Small intestine (tissue), 7 donors: Measurements from ENCODE around the gene RAB9B. TPM values are rescaled to one million over a fixed set of nuclear protein-coding genes. Genes with fewer than 3 reads are reported as not detected.
A peak's percentile ranks its signal among the peaks of the same experiment; 100 is the strongest.

ENCODE experiments used
- DNase-seq, 2 donors: peaks; one replicate each; pipeline versions ENCODE4 v3.0.0 to v3.0.0-alpha.2; 2013
- FAIRE-seq: peaks from 2 replicates; lab custom pipeline; 2012; peaks lifted over from hg19 to GRCh38; lab: Jason Lieb, UNC
- H3K27ac ChIP-seq, 3 donors: one replicate each; pipeline ENCODE4 v1.5.1; 2013; ENCODE audit warnings: low read length in 2 of 3, mild to moderate bottlenecking in 2 of 3, control low read depth in 1 of 3, inconsistent platforms in 1 of 3, low read depth in 1 of 3, moderate library complexity in 1 of 3
- H3K27me3 ChIP-seq, 3 donors: one replicate each; pipeline ENCODE4 v1.6.1; 2013; ENCODE audit warnings: low read length in 3 of 3, inconsistent platforms in 1 of 3; ENCODE audit not compliant: control insufficient read depth in 3 of 3, insufficient read depth in 3 of 3
- H3K36me3 ChIP-seq, 3 donors: one replicate each; pipeline ENCODE4 v1.6.1; 2013; ENCODE audit warnings: low read length in 3 of 3, inconsistent platforms in 1 of 3, low read depth in 1 of 3, mild to moderate bottlenecking in 1 of 3, moderate library complexity in 1 of 3; ENCODE audit not compliant: control insufficient read depth in 3 of 3, insufficient read depth in 2 of 3
- H3K4me1 ChIP-seq, 3 donors: one replicate each; pipeline ENCODE4 v1.6.1; 2013; ENCODE audit warnings: low read length in 2 of 3, inconsistent platforms in 1 of 3, low read depth in 1 of 3, mild to moderate bottlenecking in 1 of 3, moderate library complexity in 1 of 3; ENCODE audit not compliant: control insufficient read depth in 3 of 3, insufficient read depth in 2 of 3
- H3K4me3 ChIP-seq, 3 donors: one replicate each; pipeline ENCODE4 v1.5.1; 2013; ENCODE audit warnings: low read length in 3 of 3, control low read depth in 1 of 3, inconsistent platforms in 1 of 3, low read depth in 1 of 3, mild to moderate bottlenecking in 1 of 3, moderate library complexity in 1 of 3
- H3K9me3 ChIP-seq, 2 donors: one replicate each; pipeline ENCODE4 v1.6.1; 2013; ENCODE audit warnings: low read depth in 1 of 2, low read length in 1 of 2; ENCODE audit not compliant: control insufficient read depth in 2 of 2, insufficient read depth in 1 of 2
- WGBS, 3 donors: extraction: QIAGEN DNeasy Blood & Tissue Kit; methylation state at CpG; one replicate each; pipeline ENCODE4 v1.1.7; 2013; 5-methylcytosine and 5-hydroxymethylcytosine counted together
- polyA plus RNA-seq, 4 donors: library from polyadenylated mRNA; stranded (reverse) in 3 of 4; unstranded in 1 of 4; fragments of 200-250 nt in 3 of 4; fragments of 120-200 nt in 1 of 4; gene quantifications; one replicate each; pipeline versions ENCODE4 v1.2.1 to v1.2.3, GENCODE V29; 2013
- donor health status: healthy with polysubstance abuse.
- donor health status: control.
- donor health status: control.
- donor health status: Bipolar disorder and iron deficiency.
- donor health status: healthy.

The RAB9B gene
- polyA plus RNA-seq, 4 donors = 0.27 to 1.7 (median 1.1) TPM; not detected in 1

DNA sequence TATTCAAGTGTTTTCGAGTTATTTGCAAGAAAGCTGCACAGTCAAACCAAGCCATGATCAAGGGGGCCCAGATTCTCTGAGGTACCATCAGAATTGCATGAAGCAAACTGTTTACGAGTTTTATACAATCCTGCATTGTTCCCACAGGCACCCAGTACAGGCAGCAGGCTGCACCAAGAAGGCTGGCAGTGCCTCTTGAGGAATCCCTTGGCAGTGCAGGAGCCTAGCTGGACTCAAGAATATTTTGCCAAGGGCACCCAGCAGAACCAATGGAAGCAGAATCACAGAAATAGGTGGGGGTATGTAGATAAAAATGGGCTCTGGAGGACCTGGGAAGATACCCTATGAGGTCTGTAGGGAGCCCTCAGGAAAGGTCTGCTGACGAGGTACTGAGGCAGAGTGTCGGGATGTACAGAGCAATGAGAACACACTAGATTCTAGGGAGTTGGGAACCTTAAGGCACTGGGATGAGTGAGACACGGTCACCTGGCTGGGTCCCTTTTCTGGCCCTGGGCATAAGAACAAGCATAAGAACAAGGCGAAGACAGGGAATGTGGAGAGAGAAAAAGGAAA, 57.9 kb downstream of the RAB9B start:
- WGBS, 3 donors = 58 to 75% (median 62%) methylated on average over 6 of the region's 6 CpGs
- no peak overlapping the region for H3K27ac ChIP-seq
- no peak overlapping the region for H3K4me3 ChIP-seq
- peaks cover 0 to 1% (median 0%) of the 10 kb centered on the region in 3 donors for H3K27me3 ChIP-seq
- peak; percentile 4 to 45 for DNase-seq
- no peak for FAIRE-seq
- H3K36me3 ChIP-seq = no peaks in the 10 kb centered on the region
- H3K9me3 ChIP-seq = no peaks in the 10 kb centered on the region
- no peaks in the 10 kb centered on the region for H3K4me1 ChIP-seq

DNA sequence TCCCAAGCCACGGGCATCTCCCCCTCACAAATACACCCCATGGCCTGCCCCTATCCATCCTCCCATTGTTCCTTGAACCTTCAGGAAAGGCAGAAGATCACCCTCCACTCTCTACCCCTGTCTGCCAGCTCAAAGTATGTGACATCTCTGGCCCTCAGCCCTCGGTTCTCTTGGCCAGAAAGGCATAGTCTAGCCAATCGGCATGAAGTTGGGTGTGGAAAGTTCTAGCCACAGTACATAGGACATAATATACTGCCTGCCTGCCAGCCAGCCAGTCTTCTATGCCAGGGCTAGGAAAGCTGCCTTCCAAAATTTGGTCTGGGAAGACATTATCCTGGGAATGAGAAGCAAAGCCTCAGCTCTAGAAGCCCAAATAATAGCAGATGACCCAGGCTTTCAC, 58.6 kb downstream of the RAB9B start:
- FAIRE-seq = no peak
- no peak for DNase-seq
- WGBS, 3 donors = 55 to 74% (median 66%) methylated on average over 3 of the region's 3 CpGs
- no peaks in the 10 kb centered on the region for H3K4me1 ChIP-seq
- no peaks in the 10 kb centered on the region for H3K27me3 ChIP-seq
- H3K4me3 ChIP-seq = no peak overlapping the region
- no peaks in the 10 kb centered on the region for H3K36me3 ChIP-seq
- no peaks in the 10 kb centered on the region for H3K9me3 ChIP-seq
- H3K27ac ChIP-seq = no peak overlapping the region

Other genes with a start within 250 kb of the RAB9B start
- 10 to 100 TPM; 13.0 to 90.8 (median 63.5) TPM for gene TCEAL4, start 246.7 kb downstream of the RAB9B start, polyA plus RNA-seq
- gene TCEAL3, start 224.3 kb downstream of the RAB9B start, polyA plus RNA-seq = 10 to 100 TPM in 2 of 4 donors, 1 to 10 TPM in 2; 2.2 to 18.6 (median 11.2) TPM
- 10 to 100 TPM; 17.9 to 33.0 (median 26.9) TPM for gene TCEAL1, start 203.3 kb downstream of the RAB9B start, polyA plus RNA-seq
- gene MORF4L2, start 145.6 kb downstream of the RAB9B start, polyA plus RNA-seq = 100 to 1,000 TPM; 195 to 360 (median 258) TPM
- gene TMEM31, start 121.3 kb downstream of the RAB9B start, polyA plus RNA-seq = under 1 TPM in 1 of 4 donors, not detected in 3; 0.13 TPM
- gene PLP1, start 55.4 kb downstream of the RAB9B start, polyA plus RNA-seq = 1 to 10 TPM in 3 of 4 donors, not detected in 1; 1.9 to 7.6 (median 5.8) TPM
- 1 to 10 TPM; 1.8 to 6.8 (median 4.1) TPM for gene TMSB15B, start 130.4 kb upstream of the RAB9B start, polyA plus RNA-seq
- not detected for gene H2BW1, start 181.5 kb upstream of the RAB9B start, polyA plus RNA-seq
- gene H2BW2, start 207.7 kb upstream of the RAB9B start, polyA plus RNA-seq = not detected
- 1 to 10 TPM in 1 of 4 donors, under 1 TPM in 1, not detected in 2; 0.54 to 2.9 TPM for gene TMSB15C, start 244.0 kb upstream of the RAB9B start, polyA plus RNA-seq